HCT116 (cell line): ENCODE results near the gene GNPTAB. TPM values are rescaled to one million over a fixed set of nuclear protein-coding genes. Genes with fewer than 3 reads are reported as not detected.

Source experiments
- ATAC-seq: fragments of 200-7000 bp; cut with Tn5 transposase; 2 replicates; pipeline ENCODE4 v1.9.1; 2020; ENCODE audit warnings: mild to moderate bottlenecking, moderate library complexity
- BruUV-seq: library from RNA; stranded (reverse); fragments of 400-500 nt; replicated peaks from 2 replicates; lab custom pipeline; 2021; lab: Mats Ljungman, UMichigan
- CTCF ChIA-PET: fragments of 300-600 bp; sonication (Branson Sonifier 250); formaldehyde crosslinking; loops from one replicate; lab custom pipeline; 2021; ENCODE audit warnings: antibody characterized with exemption; lab: Charles Lee
- POLR2A ChIA-PET: fragments of 300-600, 350-600 bp; sonication (Branson Sonifier 250); formaldehyde crosslinking; loops from one replicate; lab custom pipeline; 2021; ENCODE audit warnings: antibody characterized with exemption; lab: Charles Lee
- RAD21 ChIA-PET, 2 experiments: fragments of 300-600 bp; sonication (Branson Sonifier 250); formaldehyde crosslinking; loops; one replicate each; lab custom pipeline; 2023; ENCODE audit warnings: low total read pairs in 2 of 2; ENCODE audit not compliant: uncharacterized antibody in 2 of 2, unreplicated experiment in 2 of 2, low non-redundant PET in 1 of 2; lab: Charles Lee
- DNase-seq: peaks from one replicate; pipeline ENCODE4 v3.0.0-alpha.2; 2010; ENCODE audit warnings: low read depth, low spot score
- H2AFZ ChIP-seq: fragments of 200-600 bp; shearing (Covaris generic), sonication (generic); 2 replicates; pipeline ENCODE4 v1.6.1; 2017; ENCODE audit warnings: low read depth, mixed run types, mixed read lengths, antibody characterized with exemption, low read length; ENCODE audit not compliant: poor library complexity, severe bottlenecking
- H3K27ac ChIP-seq: 2 replicates; pipeline ENCODE4 v1.5.1; 2012; ENCODE audit warnings: low read depth, low read length
- H3K27me3 ChIP-seq: fragments of 200-600 bp; sonication (generic); 2 replicates; pipeline ENCODE4 v1.6.1; 2016; ENCODE audit warnings: mixed run types, low read length, mixed read lengths; ENCODE audit not compliant: insufficient read depth
- H3K36me3 ChIP-seq, 2 experiments: fragments of 200-500 bp in 1 of 2; fragments of 200-600 bp in 1 of 2; sonication (Bioruptor generic) in 1 of 2; sonication (generic) in 1 of 2; 2 replicates each; pipeline versions ENCODE4 v1.5.1 to v1.6.1; 2014 to 2016; ENCODE audit warnings: low read length in 2 of 2, inconsistent platforms in 1 of 2, mixed read lengths in 1 of 2, mixed run types in 1 of 2; ENCODE audit not compliant: insufficient read depth in 2 of 2, control insufficient read depth in 1 of 2
- H3K4me1 ChIP-seq, 2 experiments: fragments of 200-600 bp in 1 of 2; sonication (generic) in 1 of 2; 2 replicates each; pipeline versions ENCODE4 v1.5.1 to v1.6.1; 2012 to 2017; ENCODE audit warnings: low read length in 2 of 2, inconsistent platforms in 1 of 2, mild to moderate bottlenecking in 1 of 2, mixed read lengths in 1 of 2, mixed run types in 1 of 2, moderate library complexity in 1 of 2; ENCODE audit not compliant: insufficient read depth in 2 of 2, control insufficient read depth in 1 of 2
- H3K4me2 ChIP-seq: fragments of 200-600 bp; sonication (generic); 2 replicates; pipeline ENCODE4 v1.6.1; 2017; ENCODE audit warnings: mixed run types, low read length, mixed read lengths
- H3K4me3 ChIP-seq, 2 experiments: fragments of 200-600 bp in 1 of 2; sonication (generic) in 1 of 2; replicated peaks in 1 of 2; 2 replicates each; pipeline ENCODE4 v1.5.1; 2011 to 2016; ENCODE audit warnings: low read length in 2 of 2, control low read depth in 1 of 2, low read depth in 1 of 2, mild to moderate bottlenecking in 1 of 2, mixed read lengths in 1 of 2, mixed run types in 1 of 2
- H3K79me2 ChIP-seq: fragments of 200-600 bp; sonication (generic); 2 replicates; pipeline ENCODE4 v1.6.1; 2017; ENCODE audit warnings: mild to moderate bottlenecking, mixed run types, low read length, moderate library complexity, mixed read lengths; ENCODE audit not compliant: insufficient read depth
- H3K9ac ChIP-seq: fragments of 200-600 bp; sonication (generic); 2 replicates; pipeline ENCODE4 v1.6.1; 2016; ENCODE audit warnings: low read length, mixed read lengths
- H3K9me2 ChIP-seq: fragments of 200-600 bp; sonication (generic), shearing (Covaris generic); 2 replicates; pipeline ENCODE4 v1.6.1; 2017; ENCODE audit warnings: mixed run types, mild to moderate bottlenecking, moderate library complexity; ENCODE audit not compliant: insufficient read depth
- H3K9me3 ChIP-seq, 2 experiments: fragments of 200-500 bp in 1 of 2; fragments of 200-600 bp in 1 of 2; sonication (Bioruptor generic) in 1 of 2; sonication (generic) in 1 of 2; 2 replicates each; pipeline ENCODE4 v1.6.1; 2014 to 2017; ENCODE audit warnings: low read length in 2 of 2, mixed read lengths in 2 of 2, inconsistent platforms in 1 of 2, low read depth in 1 of 2, mild to moderate bottlenecking in 1 of 2, mixed run types in 1 of 2, moderate library complexity in 1 of 2; ENCODE audit not compliant: control insufficient read depth in 1 of 2, insufficient read depth in 1 of 2
- H4K20me1 ChIP-seq: fragments of 200-600 bp; sonication (generic), shearing (Covaris generic); 2 replicates; pipeline ENCODE4 v1.6.1; 2017; ENCODE audit warnings: mixed run types, mild to moderate bottlenecking, moderate library complexity; ENCODE audit not compliant: insufficient read depth
- CBX3 ChIP-seq: IDR thresholded peaks from 2 replicates; pipeline ENCODE4 v1.6.1; 2012; ENCODE audit warnings: low read depth
- EGR1 ChIP-seq: IDR thresholded peaks from 2 replicates; pipeline ENCODE4 v1.6.1; 2012; ENCODE audit warnings: low read depth
- ELF1 ChIP-seq: IDR thresholded peaks from 2 replicates; pipeline ENCODE4 v1.6.1; 2012; ENCODE audit warnings: low read depth, borderline replicate concordance
- EZH2 ChIP-seq: fragments of 200-600 bp; sonication (generic); IDR thresholded peaks from 2 replicates; pipeline ENCODE4 v1.6.1; 2017; ENCODE audit warnings: antibody characterized with exemption, mixed run types
- EZH2phosphoT487 ChIP-seq: fragments of 200-600 bp; IDR thresholded peaks from 2 replicates; pipeline ENCODE4 v1.6.1; 2018; ENCODE audit warnings: antibody characterized with exemption, borderline replicate concordance
- FOSL1 ChIP-seq: IDR thresholded peaks from 2 replicates; pipeline ENCODE4 v1.6.1; 2012; ENCODE audit warnings: low read depth
- JUND ChIP-seq: IDR thresholded peaks from 2 replicates; pipeline ENCODE4 v1.6.1; 2012
- POLR2A ChIP-seq: IDR thresholded peaks from 2 replicates; pipeline ENCODE4 v1.7.0; 2011; ENCODE audit warnings: borderline replicate concordance; ENCODE audit not compliant: insufficient read depth, insufficient read length; ENCODE audit errors: extremely low read depth
- POLR2AphosphoS5 ChIP-seq: IDR thresholded peaks from 2 replicates; pipeline ENCODE4 v1.6.1; 2011; ENCODE audit warnings: mild to moderate bottlenecking, low read depth, low read length, moderate library complexity
- RAD21 ChIP-seq: IDR thresholded peaks from 2 replicates; pipeline ENCODE4 v1.6.1; 2012; ENCODE audit warnings: low read depth, mild to moderate bottlenecking
- SIN3A ChIP-seq: IDR thresholded peaks from 2 replicates; pipeline ENCODE4 v1.6.1; 2012; ENCODE audit warnings: low read depth
- SP1 ChIP-seq: IDR thresholded peaks from 2 replicates; pipeline ENCODE4 v1.6.1; 2012; ENCODE audit warnings: low read depth
- SRF ChIP-seq: IDR thresholded peaks from 2 replicates; pipeline ENCODE4 v1.6.1; 2012; ENCODE audit warnings: low read depth
- TCF7L2 ChIP-seq: IDR thresholded peaks from 2 replicates; pipeline ENCODE4 v1.7.0; 2011; ENCODE audit warnings: borderline replicate concordance, inconsistent platforms; ENCODE audit not compliant: insufficient read depth, insufficient read length; ENCODE audit errors: extremely low read depth
- YY1 ChIP-seq: IDR thresholded peaks from 2 replicates; pipeline ENCODE4 v1.6.1; 2011; ENCODE audit warnings: low read length, low read depth, moderate library complexity, mild to moderate bottlenecking; ENCODE audit not compliant: insufficient replicate concordance; ENCODE audit errors: extremely low read depth
- ZFX ChIP-seq: fragments of 450-650 bp; IDR thresholded peaks from 2 replicates; pipeline ENCODE4 v1.6.1; 2017
- intact Hi-C: fragments of 100-400 bp; cut with micrococcal nuclease; formaldehyde crosslinking; loops from 2 replicates; pipeline ENCODE4 v1.10.0; 2022
- total RNA-seq: library from RNA; stranded (reverse); gene quantifications from one replicate; pipeline ENCODE4 v1.2.1, GENCODE V29; 2021; ENCODE audit not compliant: unreplicated experiment
- TF ChIP-seq, protein P1 (sequence below): IDR thresholded peaks from 2 replicates; pipeline ENCODE4 v1.6.1; 2012
- TF ChIP-seq, protein P2 (sequence below): IDR thresholded peaks from 2 replicates; pipeline ENCODE4 v1.6.1; 2012
- TF ChIP-seq, protein P3 (sequence below): IDR thresholded peaks from 2 replicates; pipeline ENCODE4 v1.6.1; 2012; ENCODE audit warnings: low read depth

Gene GNPTAB
- total RNA-seq, 1 experiment from 2014 or later = 41.4 TPM

DNA sequence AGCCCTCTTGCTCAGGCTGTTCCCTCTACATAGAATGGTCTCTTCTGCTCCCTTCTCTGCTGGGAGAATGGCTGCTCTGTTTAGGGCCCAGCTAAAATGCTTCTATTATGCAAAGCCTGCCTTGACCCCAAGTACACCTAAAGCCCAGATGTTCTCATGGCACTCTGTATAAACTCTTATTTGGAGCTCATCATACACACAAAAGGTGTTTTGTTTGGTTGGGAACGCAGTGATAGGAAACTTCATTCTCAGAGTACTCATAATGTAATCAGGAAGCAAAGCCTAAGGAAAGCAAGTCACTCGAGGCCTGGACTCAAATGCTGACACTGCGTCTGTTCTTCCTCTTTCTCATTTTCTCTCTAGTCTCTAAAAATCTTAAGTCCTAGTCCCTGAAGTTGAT, 53.3 kb downstream of the GNPTAB start:
- ChIA-PET RAD21 (no interaction called here), CTCF (interaction anchor here (3.4 kb wide), 1 partner anchor 53 kb away, joined by 10 read pairs; the partner anchor contains the start of gene GNPTAB), POLR2A (no interaction called here)
- no TSS peak for BruUV-seq
- no peak overlapping the region for H3K4me3 ChIP-seq
- no peaks in the 10 kb centered on the region for H3K9me3 ChIP-seq
- H3K9ac ChIP-seq = no peak overlapping the region
- no peaks in the 10 kb centered on the region for H3K79me2 ChIP-seq
- H3K27me3 ChIP-seq = no peaks in the 10 kb centered on the region
- H3K9me2 ChIP-seq = no peaks in the 10 kb centered on the region
- H4K20me1 ChIP-seq = peaks cover 3% of the 10 kb centered on the region; the same call in 1 of the 2 replicates
- DNase-seq (no peak), ATAC-seq (no peak)
- no peak overlapping the region for H3K27ac ChIP-seq
- no peak overlapping the region for H3K4me2 ChIP-seq
- intact Hi-C loops = loop anchor here (10.0 kb wide), 1 partner anchor 707 kb away; the partner anchor contains the start of gene IGF1
- TF ChIP-seq CBX3 (no peak), EGR1 (no peak), TCF7L2 (no peak), SP1 (no peak), EZH2 (no peak), JUND (no peak), ELF1 (no peak), SRF (no peak), EZH2phosphoT487 (no peak), POLR2AphosphoS5 (no peak), SIN3A (no peak), ZFX (no peak), FOSL1 (no peak), RAD21 (no peak), POLR2A (no peak), YY1 (no peak)
- TF ChIP-seq, protein P1, sequence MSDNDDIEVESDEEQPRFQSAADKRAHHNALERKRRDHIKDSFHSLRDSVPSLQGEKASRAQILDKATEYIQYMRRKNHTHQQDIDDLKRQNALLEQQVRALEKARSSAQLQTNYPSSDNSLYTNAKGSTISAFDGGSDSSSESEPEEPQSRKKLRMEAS = no peak
- TF ChIP-seq, protein P2, sequence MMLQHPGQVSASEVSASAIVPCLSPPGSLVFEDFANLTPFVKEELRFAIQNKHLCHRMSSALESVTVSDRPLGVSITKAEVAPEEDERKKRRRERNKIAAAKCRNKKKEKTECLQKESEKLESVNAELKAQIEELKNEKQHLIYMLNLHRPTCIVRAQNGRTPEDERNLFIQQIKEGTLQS = no peak
- TF ChIP-seq, protein P3, sequence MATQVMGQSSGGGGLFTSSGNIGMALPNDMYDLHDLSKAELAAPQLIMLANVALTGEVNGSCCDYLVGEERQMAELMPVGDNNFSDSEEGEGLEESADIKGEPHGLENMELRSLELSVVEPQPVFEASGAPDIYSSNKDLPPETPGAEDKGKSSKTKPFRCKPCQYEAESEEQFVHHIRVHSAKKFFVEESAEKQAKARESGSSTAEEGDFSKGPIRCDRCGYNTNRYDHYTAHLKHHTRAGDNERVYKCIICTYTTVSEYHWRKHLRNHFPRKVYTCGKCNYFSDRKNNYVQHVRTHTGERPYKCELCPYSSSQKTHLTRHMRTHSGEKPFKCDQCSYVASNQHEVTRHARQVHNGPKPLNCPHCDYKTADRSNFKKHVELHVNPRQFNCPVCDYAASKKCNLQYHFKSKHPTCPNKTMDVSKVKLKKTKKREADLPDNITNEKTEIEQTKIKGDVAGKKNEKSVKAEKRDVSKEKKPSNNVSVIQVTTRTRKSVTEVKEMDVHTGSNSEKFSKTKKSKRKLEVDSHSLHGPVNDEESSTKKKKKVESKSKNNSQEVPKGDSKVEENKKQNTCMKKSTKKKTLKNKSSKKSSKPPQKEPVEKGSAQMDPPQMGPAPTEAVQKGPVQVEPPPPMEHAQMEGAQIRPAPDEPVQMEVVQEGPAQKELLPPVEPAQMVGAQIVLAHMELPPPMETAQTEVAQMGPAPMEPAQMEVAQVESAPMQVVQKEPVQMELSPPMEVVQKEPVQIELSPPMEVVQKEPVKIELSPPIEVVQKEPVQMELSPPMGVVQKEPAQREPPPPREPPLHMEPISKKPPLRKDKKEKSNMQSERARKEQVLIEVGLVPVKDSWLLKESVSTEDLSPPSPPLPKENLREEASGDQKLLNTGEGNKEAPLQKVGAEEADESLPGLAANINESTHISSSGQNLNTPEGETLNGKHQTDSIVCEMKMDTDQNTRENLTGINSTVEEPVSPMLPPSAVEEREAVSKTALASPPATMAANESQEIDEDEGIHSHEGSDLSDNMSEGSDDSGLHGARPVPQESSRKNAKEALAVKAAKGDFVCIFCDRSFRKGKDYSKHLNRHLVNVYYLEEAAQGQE = no peak
- H3K36me3 ChIP-seq = no peaks in the 10 kb centered on the region
- no peak overlapping the region for H2AFZ ChIP-seq
- H3K4me1 ChIP-seq = no peaks in the 10 kb centered on the region
